Stimulated activated CD4-positive, alpha-beta T cell treated with anti-CD3 and anti-CD28 coated beads, Interleukin-1b, Interleukin-23, amount 100 ng/mL, for 24 hours (primary cell): ENCODE measurements around the gene PTH2R.

ENCODE experiments used
- DNase-seq, 4 experiments: peaks; one replicate each; pipeline ENCODE4 v3.0.0-alpha.2; 2020; ENCODE audit warnings: low read depth in 4 of 4, low spot score in 1 of 4

Gene PTH2R

DNA sequence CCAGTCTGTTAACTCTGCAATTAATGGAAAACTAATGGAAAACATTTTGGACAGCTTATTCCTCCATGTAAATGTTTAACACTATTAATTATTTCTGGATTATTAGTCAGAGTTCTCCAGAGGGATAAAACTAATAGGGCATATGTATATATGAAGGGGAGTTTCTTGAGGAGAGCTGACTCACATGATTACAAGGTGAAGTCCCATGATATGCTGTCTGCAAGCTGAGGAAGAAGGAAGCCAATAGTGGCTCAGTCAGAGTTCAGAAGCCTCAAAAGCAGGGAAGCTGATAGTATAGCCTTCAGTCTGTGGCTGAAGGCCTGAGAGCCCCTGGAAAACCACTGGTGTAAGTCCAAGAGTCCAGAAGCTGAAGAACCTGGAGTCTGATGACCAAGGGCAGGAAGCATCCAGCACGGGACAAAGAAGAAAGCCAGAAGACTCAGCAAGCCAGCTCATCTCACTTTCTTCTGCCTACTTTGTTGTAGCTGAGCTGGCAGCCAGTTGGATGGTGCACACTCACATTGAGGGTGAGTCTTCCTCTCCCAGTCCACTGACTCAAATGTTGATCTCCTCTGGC is 136.0 kb downstream of the PTH2R start:
- no peak for DNase-seq
